ENCODE data around the gene XCR1. TPM values are rescaled to one million over a fixed set of nuclear protein-coding genes. Genes with fewer than 3 reads are reported as not detected.

The XCR1 gene
- total and polyA plus RNA-seq, 8 donors, result 0.07 to 2.0 (median 0.70) TPM

- no peak for ATAC-seq
- H3K36me3 ChIP-seq, result peaks cover 3 to 81% of the 10 kb centered on the region in 2 donors
- H3K27ac ChIP-seq, result no peak overlapping the region
Measured at GRCh38 chr3:45967724-45968123, 59.6 kb downstream of the XCR1 start.

More at GRCh38 chr3:45967724-45968123, 59.6 kb downstream of the XCR1 start:
- H3K4me1 ChIP-seq, result peaks cover 8 to 36% of the 10 kb centered on the region in 2 donors
- intact Hi-C loops (cut with DNase I), result no loop called here
- TF ChIP-seq CTCF (IDR thresholded peaks at IDR 0.05), result no peak
- no peak for DNase-seq
- H3K4me3 ChIP-seq, result no peak overlapping the region
- no peaks in the 10 kb centered on the region for H3K9me3 ChIP-seq
- no peaks in the 10 kb centered on the region for H3K27me3 ChIP-seq

Other genes starting within 250 kb of the XCR1 start
- 10 to 100 TPM in 1 of 2 donors, 1 to 10 TPM in 1; 6.1 to 17.0 TPM for gene SLC6A20, start 230.9 kb downstream of the XCR1 start, total RNA-seq
- gene SLC6A20, start 230.9 kb downstream of the XCR1 start, polyA plus RNA-seq (ENCODE audit: insufficient read length in 6 of 6), result 1 to 10 TPM in 5 of 6 donors, under 1 TPM in 1; 0.61 to 2.4 (median 1.6) TPM
- 10 to 100 TPM; 17.0 to 27.2 TPM for gene LZTFL1, start 185.4 kb downstream of the XCR1 start, total RNA-seq
- 10 to 100 TPM; 46.5 to 66.8 (median 56.1) TPM for gene LZTFL1, start 185.4 kb downstream of the XCR1 start, polyA plus RNA-seq (ENCODE audit: insufficient read length in 6 of 6)
- under 1 TPM in 1 of 2 donors, not detected in 1; 0.12 TPM for gene CCR9, start 140.9 kb downstream of the XCR1 start, total RNA-seq
- under 1 TPM in 3 of 6 donors, not detected in 3; 0.11 to 0.32 (median 0.28) TPM for gene CCR9, start 140.9 kb downstream of the XCR1 start, polyA plus RNA-seq (ENCODE audit: insufficient read length in 6 of 6)
- gene CXCR6, start 84.0 kb downstream of the XCR1 start, total RNA-seq, result 1 to 10 TPM in 1 of 2 donors, under 1 TPM in 1; 0.96 to 4.1 TPM
- gene CXCR6, start 84.0 kb downstream of the XCR1 start, polyA plus RNA-seq (ENCODE audit: insufficient read length in 6 of 6), result 1 to 10 TPM in 4 of 6 donors, under 1 TPM in 2; 0.61 to 1.6 (median 1.2) TPM
- 10 to 100 TPM; 33.6 to 42.7 TPM for gene FYCO1, start 31.7 kb downstream of the XCR1 start, total RNA-seq
- gene FYCO1, start 31.7 kb downstream of the XCR1 start, polyA plus RNA-seq (ENCODE audit: insufficient read length in 6 of 6), result 10 to 100 TPM; 19.0 to 21.0 (median 20.2) TPM
- gene CCR1, start 180.8 kb upstream of the XCR1 start, total RNA-seq, result 10 to 100 TPM; 18.9 to 84.5 TPM
- gene CCR1, start 180.8 kb upstream of the XCR1 start, polyA plus RNA-seq (ENCODE audit: insufficient read length in 6 of 6), result 1 to 10 TPM; 5.2 to 8.9 (median 7.5) TPM
- under 1 TPM in 1 of 2 donors, not detected in 1; 0.20 TPM for gene CCR3, start 215.0 kb upstream of the XCR1 start, total RNA-seq
- gene CCR3, start 215.0 kb upstream of the XCR1 start, polyA plus RNA-seq (ENCODE audit: insufficient read length in 6 of 6), result under 1 TPM in 4 of 6 donors, not detected in 2; 0.10 to 0.22 (median 0.20) TPM